NCI-H1436 treated with DMSO at 0.1 percent for 48 hours (cell line): ENCODE results near the gene ICOS.

Experiments
- DNase-seq: peaks from one replicate; lab custom pipeline; 2025; lab: John Stamatoyannopoulos, UW

ICOS gene

GRCh38 chr2:204010628-204011560, 74.3 kb downstream of the ICOS start:
- no peak for DNase-seq
